Vagina (tissue), 2 donors: ENCODE data around the gene SAT2.

Source experiments
- CTCF ChIP-seq, 3 experiments: fragments of 450-650 bp in 2 of 3; fragments of 200-600 bp in 1 of 3; sonication (generic) in 1 of 3; IDR thresholded peaks; one replicate each; pipeline ENCODE4 v1.5.1; 2017 to 2019; ENCODE audit warnings: antibody characterized with exemption in 3 of 3, mild to moderate bottlenecking in 2 of 3, moderate library complexity in 2 of 3
- POLR2A ChIP-seq, 2 donors: fragments of 450-650 bp; IDR thresholded peaks; one replicate each; pipeline ENCODE4 v1.6.1; 2017; ENCODE audit warnings: antibody characterized with exemption in 2 of 2, mild to moderate bottlenecking in 2 of 2, moderate library complexity in 2 of 2
- POLR2AphosphoS5 ChIP-seq, 2 donors: sonication (generic); formaldehyde crosslinking; IDR thresholded peaks; one replicate each; pipeline ENCODE4 v1.9.0; 2017; ENCODE audit warnings: antibody characterized with exemption in 2 of 2, mild to moderate bottlenecking in 2 of 2, low read depth in 1 of 2; ENCODE audit not compliant: insufficient read depth in 1 of 2

GRCh38 chr17:7674934-7675333, 47.3 kb upstream of the SAT2 start:
- no peak for TF ChIP-seq CTCF (IDR thresholded peaks at IDR 0.05)
- no peak for TF ChIP-seq POLR2AphosphoS5 (IDR thresholded peaks at IDR 0.05; ENCODE audit: insufficient read depth in 1 of 2, low read depth in 1 of 2)
- TF ChIP-seq POLR2A (IDR thresholded peaks at IDR 0.05) = no peak
